Measurements from ENCODE around the gene ZNF526.

ZNF526 gene

DNA sequence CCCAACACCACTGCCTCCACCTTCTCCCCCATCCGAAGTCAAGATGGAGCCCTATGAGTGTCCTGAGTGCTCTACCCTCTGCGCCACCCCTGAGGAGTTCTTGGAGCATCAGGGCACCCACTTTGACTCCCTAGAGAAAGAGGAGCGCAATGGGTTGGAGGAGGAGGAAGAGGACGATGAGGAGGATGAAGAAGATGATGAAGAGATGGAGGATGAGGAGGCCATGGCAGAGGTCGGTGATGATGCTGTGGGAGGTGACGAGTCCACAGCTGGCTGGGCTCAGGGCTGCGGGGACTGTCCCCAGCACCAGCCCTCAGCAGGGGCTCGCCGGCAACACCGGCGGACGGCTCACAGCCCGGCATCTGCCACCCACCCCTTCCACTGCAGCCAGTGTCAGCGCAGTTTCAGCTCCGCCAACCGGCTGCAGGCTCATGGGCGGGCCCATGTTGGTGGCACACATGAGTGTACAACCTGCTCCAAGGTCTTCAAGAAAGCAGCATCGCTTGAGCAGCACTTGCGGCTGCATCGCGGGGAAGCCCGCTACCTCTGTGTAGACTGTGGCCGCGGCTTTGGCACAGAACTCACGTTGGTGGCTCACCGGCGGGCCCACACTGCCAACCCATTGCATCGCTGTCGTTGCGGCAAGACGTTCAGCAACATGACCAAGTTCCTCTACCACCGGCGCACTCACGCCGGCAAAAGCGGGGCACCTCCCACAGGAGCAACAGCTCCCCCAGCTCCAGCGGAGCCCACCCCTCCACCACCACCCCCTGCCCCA lies 5.0 kb downstream of the ZNF526 start:
- TF ChIP-seq, protein P1, sequence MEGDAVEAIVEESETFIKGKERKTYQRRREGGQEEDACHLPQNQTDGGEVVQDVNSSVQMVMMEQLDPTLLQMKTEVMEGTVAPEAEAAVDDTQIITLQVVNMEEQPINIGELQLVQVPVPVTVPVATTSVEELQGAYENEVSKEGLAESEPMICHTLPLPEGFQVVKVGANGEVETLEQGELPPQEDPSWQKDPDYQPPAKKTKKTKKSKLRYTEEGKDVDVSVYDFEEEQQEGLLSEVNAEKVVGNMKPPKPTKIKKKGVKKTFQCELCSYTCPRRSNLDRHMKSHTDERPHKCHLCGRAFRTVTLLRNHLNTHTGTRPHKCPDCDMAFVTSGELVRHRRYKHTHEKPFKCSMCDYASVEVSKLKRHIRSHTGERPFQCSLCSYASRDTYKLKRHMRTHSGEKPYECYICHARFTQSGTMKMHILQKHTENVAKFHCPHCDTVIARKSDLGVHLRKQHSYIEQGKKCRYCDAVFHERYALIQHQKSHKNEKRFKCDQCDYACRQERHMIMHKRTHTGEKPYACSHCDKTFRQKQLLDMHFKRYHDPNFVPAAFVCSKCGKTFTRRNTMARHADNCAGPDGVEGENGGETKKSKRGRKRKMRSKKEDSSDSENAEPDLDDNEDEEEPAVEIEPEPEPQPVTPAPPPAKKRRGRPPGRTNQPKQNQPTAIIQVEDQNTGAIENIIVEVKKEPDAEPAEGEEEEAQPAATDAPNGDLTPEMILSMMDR (conservative IDR thresholded peaks at IDR 0.05; ENCODE audit: control insufficient read depth, insufficient read depth, low read depth, low read length), result no peak
- no peak for DNase-seq (ENCODE audit: low read depth)
- no peak overlapping the region for H3K4me3 ChIP-seq (ENCODE audit: control insufficient read depth, low read depth, low read length)

GRCh38 chr19:42225718-42226292 lies 5.7 kb downstream of the ZNF526 start:
- DNase-seq (ENCODE audit: low read depth), result no peak
- TF ChIP-seq, protein P1 (conservative IDR thresholded peaks at IDR 0.05; ENCODE audit: control insufficient read depth, insufficient read depth, low read depth, low read length), result no peak
- H3K4me3 ChIP-seq (ENCODE audit: control insufficient read depth, low read depth, low read length), result no peak overlapping the region

DNA sequence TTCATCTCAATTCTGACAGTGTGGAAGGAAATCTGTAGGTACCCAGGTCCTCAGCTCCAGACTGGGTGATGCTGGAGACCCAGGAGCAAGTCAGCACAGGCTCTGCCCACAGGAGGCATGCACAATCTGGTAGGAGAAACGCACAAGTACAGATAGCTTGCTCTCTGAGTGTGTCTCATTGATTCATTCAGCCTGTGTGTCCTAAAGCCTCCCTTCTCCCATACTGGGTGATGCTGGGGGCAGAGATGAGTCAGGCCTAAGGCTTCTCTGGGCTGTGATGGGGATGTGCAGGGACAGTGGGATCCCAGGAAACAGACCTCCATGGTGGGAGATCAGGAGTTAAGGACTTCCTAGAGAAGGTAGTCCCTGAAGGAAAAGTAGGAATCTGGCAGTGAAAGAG lies 6.8 kb downstream of the ZNF526 start:
- TF ChIP-seq, protein P1 (conservative IDR thresholded peaks at IDR 0.05; ENCODE audit: control insufficient read depth, insufficient read depth, low read depth, low read length), result no peak
- H3K4me3 ChIP-seq (ENCODE audit: control insufficient read depth, low read depth, low read length), result no peak overlapping the region
- DNase-seq (ENCODE audit: low read depth), result peak; percentile 45

DNA sequence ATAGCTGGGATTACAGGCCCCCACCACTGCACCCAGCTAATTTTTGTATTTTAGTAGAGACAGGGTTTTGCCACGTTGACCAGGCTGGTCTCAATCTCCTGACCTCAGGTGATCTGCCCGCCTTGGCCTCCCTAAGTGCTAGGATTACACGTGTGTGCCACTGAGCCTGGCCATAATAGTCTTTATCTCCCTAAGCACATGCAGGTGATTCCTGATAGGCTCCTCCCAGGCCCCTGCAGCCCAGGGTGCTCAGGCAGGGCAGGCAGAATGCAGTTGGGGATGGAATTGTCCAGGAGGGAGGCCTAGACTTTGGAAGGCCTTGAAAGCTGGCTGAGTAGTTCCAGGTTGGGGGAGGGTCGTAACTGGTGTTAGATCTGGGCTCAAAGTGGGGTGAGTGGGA lies 8.5 kb downstream of the ZNF526 start:
- no peak overlapping the region for H3K4me3 ChIP-seq (ENCODE audit: control insufficient read depth, low read depth, low read length)
- TF ChIP-seq, protein P1 (conservative IDR thresholded peaks at IDR 0.05; ENCODE audit: control insufficient read depth, insufficient read depth, low read depth, low read length), result no peak
- DNase-seq (ENCODE audit: low read depth), result no peak

DNA sequence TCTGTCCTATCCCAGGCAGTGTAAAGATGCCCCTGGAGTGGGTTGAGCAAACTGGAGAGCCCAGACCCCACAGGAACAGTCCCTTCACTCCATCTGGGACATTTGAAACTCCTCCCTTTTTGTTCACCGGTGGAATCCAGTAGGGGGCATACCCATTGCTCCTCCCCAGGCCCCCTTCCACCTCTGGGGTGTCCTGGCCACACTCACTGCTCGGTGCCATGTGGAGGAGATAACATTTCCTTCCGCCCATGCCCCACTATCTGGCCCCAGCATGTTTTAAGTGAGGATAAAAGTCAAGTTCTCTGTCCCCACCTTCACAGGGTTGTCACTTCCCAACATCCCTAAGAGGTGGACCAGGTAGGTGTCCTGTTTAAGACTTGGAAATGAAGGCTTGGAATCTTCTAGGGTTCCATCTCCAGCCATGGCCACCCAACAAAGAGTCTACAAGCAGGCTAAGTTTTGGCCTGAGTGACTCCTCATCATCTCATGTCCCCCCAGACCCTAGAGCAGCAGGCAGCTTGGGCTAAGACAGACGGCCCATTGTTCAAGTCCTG lies 9.3 kb downstream of the ZNF526 start:
- DNase-seq (ENCODE audit: low read depth), result no peak
- TF ChIP-seq, protein P1 (conservative IDR thresholded peaks at IDR 0.05; ENCODE audit: control insufficient read depth, insufficient read depth, low read depth, low read length), result no peak
- no peak overlapping the region for H3K4me3 ChIP-seq (ENCODE audit: control insufficient read depth, low read depth, low read length)

- TF ChIP-seq, protein P1 (conservative IDR thresholded peaks at IDR 0.05; ENCODE audit: control insufficient read depth, insufficient read depth, low read depth, low read length), result no peak
- DNase-seq (ENCODE audit: low read depth), result peak; percentile 67
Measured at GRCh38 chr19:42229855-42230351, 9.8 kb downstream of the ZNF526 start.

More at GRCh38 chr19:42229855-42230351, 9.8 kb downstream of the ZNF526 start:
- no peak overlapping the region for H3K4me3 ChIP-seq (ENCODE audit: control insufficient read depth, low read depth, low read length)

Measured in fibroblast of mammary gland (primary cell).